GM19035 (cell line): ENCODE measurements around the gene CLDN24.

ENCODE experiments used
- ATAC-seq: cut with Tn5 transposase; IDR thresholded peaks from one replicate; pipeline ENCODE4 v1.9.1; 2021; ENCODE audit not compliant: unreplicated experiment

Gene CLDN24

GRCh38 chr4:183323295-183323694 is 1.1 kb upstream of the CLDN24 start:
- no peak for ATAC-seq

DNA sequence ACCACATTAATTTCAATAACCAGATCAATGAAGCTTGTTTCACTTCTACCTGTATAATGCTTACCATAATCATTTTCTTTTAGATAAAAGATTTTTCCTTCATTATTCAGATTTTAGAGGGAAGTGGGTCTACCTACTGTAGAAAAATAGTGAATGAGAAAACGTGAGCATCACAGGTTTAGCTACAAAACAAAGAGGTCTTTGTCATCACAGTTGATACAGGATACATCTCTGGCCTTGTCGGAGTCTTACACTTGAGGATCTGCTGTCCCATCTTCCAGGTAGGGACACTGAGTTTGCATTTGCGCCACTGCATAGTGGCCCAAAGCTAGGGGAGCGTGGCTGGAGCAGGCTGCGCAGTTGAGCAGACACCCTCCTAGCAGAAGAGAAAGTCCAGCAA is 710 bp downstream of the CLDN24 start:
- ATAC-seq, result no peak

DNA sequence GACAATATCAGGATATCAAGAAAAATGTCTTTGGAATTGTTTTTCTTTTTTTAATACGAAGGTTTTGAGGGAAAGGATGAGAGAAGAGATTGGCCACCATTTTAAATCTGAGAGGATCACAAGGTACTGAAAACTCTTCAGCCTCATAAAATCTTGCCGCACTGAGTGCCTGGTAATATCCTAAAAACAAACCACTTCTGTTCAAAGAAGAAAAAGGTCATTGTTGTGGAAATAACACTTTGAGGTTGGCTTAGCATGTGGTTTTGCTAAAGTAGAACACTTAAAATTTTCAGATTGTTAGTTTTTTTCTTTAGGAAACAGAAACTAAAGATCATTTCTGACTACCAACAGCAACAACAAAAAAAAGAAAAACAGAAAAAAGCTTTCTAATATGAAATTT is 1.1 kb downstream of the CLDN24 start:
- no peak for ATAC-seq

DNA sequence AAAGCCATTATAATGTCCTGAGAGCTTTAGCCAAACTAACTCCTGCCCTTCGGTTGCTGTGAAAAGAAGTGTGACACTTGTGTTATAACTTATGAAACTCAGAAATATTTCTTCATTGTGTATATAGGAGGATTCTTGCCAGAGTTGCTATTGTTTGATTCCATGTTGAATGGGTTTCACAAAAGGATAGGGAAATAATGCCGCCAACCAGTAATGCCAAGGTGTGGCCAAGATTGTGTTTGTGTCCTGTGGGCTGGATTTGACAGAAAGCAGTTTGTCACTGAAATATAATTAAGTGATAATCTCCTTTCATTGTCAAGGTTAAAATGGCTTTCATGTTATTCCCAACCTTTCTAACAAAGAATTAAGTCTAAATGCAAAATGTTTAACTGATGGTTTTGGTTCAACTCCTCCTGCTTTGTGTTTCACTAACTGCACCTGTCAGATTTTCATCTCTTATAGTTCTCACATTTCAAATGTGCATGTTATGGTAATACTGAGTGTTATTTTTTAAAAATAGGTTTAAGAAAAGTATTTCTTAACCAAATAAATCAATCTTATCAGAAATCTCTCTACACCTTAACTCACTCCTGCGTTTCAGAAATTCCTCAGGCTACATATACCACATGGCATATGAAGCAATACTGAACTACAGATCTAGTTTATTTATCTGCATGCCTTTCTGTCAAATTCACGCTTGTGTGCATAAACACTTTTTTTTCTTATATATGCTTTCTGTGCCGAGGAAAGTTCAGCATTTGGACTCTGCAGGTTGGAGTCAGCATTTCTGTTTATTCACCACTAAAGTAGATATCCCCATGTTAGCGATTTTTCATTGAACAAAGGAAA is 1.8 kb downstream of the CLDN24 start, which contains the start of gene CLDN22:
Gene CLDN22, minus strand, starts transcription at position 66 of the 849 bp plus-strand sequence. Its CDS starts 58 bp downstream, at position 8.
- ATAC-seq, result no peak

DNA sequence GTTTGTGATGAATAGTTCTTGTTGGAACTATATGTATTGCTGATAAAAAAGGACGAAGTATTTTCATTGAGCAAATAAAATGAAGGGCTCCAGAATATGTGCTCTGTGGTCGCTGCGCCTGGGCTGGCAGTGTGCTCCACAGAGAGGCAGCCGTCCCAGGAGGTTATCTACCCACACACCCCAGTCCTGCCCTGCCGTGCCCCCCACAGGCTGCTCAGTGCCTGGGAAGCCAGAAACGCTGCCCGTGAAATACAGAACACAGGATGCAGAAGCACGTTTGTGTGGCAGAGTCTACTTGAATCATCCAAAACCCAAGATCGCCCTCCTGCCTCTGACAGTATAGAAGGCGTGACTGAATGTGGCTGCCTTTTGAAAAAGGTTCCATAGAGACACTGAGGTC is 3.6 kb downstream of the CLDN24 start:
- ATAC-seq, result no peak

DNA sequence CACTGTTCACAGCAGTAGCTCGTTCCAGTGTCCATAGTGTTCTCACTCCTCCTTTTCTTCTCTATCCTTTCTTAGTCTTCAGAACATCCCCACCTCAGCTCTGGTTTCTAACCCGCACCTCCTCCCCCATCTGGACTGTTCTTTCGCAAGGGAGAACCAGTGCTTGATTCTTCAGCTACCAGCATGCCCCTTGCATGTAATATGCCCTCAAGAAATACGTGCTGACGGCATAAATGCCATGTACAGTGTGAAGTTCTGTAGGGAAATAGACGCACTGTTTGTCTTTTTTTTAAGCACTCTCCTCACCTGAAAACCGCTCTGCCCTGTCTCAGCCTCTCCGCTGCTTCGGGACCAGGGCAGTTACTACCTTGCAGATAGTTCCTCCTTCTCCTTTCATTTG is 7.4 kb downstream of the CLDN24 start:
- ATAC-seq, result no peak

- ATAC-seq, result no peak
These were observed 7.9 kb downstream of the CLDN24 start for GRCh38 chr4:183314336-183314735.

GRCh38 chr4:183312841-183313240 is 9.4 kb downstream of the CLDN24 start:
- no peak for ATAC-seq

GRCh38 chr4:183306811-183307210 is 15.4 kb downstream of the CLDN24 start:
- no peak for ATAC-seq

DNA sequence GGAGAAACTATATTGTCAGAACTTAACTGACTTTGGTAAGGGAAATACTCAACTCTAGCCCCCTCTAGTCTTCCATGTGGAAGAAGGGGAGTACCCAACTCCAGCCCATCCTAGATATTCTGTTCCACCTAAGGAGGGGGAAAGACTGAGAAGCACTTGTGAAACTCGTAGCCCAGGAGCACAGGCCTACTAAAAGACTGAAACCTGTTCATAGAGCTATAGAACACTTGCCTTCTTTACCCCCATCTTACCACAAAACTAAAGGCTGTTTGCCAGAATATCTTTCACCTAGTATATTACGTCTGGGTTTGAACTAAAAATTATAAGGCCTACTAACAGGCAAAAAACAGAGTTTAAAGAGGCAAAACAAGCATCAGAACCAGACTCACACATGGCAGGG is 17.7 kb downstream of the CLDN24 start:
- peak; percentile 5 for ATAC-seq

- ATAC-seq, result peak; percentile 64
These were observed 18.2 kb downstream of the CLDN24 start for GRCh38 chr4:183304067-183304466.

- no peak for ATAC-seq
These were observed 18.9 kb downstream of the CLDN24 start for GRCh38 chr4:183303301-183303700.

DNA sequence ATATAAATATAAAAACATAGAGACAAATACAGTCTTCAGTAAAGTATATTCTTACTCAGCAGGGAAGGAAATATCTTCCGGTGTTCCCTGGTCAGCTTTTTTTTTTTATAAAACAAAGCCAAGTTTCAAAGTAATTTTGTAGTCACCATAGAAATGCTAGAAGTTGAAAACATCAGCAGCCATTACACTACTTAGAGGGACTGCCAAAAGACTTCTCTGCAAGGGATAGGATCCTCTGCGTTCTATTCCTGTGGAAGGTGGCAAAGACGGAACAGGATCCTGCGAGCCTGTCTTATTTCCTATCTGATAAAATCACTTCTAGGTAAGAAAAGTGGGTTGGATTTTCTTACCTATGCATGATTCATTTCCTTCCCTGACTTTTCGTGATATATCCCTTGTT is 21.6 kb downstream of the CLDN24 start:
- no peak for ATAC-seq

GRCh38 chr4:183300070-183300469 is 22.2 kb downstream of the CLDN24 start:
- ATAC-seq, result no peak

GRCh38 chr4:183299464-183299863 is 22.8 kb downstream of the CLDN24 start:
- no peak for ATAC-seq

DNA sequence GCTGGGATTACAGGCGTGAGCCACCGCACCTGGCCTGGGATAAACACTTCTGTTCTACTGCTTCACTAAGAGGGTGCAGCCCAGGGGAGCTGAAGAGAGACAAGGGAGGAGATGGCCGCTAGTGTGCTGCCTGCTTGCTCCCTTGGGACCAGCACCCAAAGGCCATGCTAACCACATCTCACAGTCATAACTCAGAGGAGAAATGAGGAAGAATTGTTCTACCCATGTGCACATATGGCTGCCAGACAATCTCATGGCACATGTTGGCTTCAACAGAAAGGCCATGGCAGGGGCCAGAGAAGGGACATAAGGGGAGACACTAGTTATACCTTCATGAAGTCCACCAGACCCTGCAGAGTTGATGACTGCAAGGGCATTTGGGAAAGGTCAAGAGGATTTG is 24.6 kb downstream of the CLDN24 start:
- ATAC-seq, result peak; percentile 75

DNA sequence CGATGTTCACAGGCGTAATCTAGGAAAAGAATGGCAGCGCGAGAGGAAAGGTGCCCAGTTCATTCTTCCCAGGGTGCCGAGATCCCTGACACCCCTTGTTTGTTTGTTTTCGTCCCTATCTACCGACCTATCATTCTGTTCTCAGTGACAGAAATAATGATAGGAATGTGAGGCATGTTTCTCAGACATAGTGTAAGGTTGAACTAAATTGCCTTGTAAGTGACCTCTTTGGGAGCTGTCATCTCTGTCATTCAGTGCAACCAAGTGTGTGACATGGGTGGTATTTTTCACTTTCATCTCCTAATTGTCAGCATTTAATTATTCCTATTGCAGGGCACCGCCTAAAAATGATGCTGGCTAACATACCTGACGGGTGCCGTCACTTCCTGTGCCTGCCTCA is 26.5 kb downstream of the CLDN24 start:
- ATAC-seq, result no peak

GRCh38 chr4:183291070-183291469 is 31.2 kb downstream of the CLDN24 start:
- no peak for ATAC-seq

GRCh38 chr4:183289688-183290087 is 32.5 kb downstream of the CLDN24 start:
- no peak for ATAC-seq

GRCh38 chr4:183288955-183289354 is 33.3 kb downstream of the CLDN24 start:
- no peak for ATAC-seq

- ATAC-seq, result peak; percentile 63
These were observed 34.5 kb downstream of the CLDN24 start for GRCh38 chr4:183287677-183288076.

- no peak for ATAC-seq
These were observed 34.9 kb downstream of the CLDN24 start for GRCh38 chr4:183287309-183287659.
